Prostate gland (tissue), 2 donors: ENCODE data around the gene TMEM242.

Source experiments
- CTCF ChIP-seq, 4 experiments: fragments of 200-600 bp in 2 of 4; fragments of 450-650 bp in 2 of 4; sonication (generic) in 2 of 4; IDR thresholded peaks; 1 replicate in 3 of 4; 2 replicates in 1 of 4; pipeline ENCODE4 v1.5.1; 2016 to 2019; ENCODE audit warnings: antibody characterized with exemption in 4 of 4, mild to moderate bottlenecking in 2 of 4, moderate library complexity in 2 of 4
- POLR2A ChIP-seq: fragments of 450-650 bp; IDR thresholded peaks from one replicate; pipeline ENCODE4 v1.6.1; 2016; ENCODE audit warnings: antibody characterized with exemption, mild to moderate bottlenecking
- POLR2AphosphoS5 ChIP-seq: sonication (generic); formaldehyde crosslinking; IDR thresholded peaks from one replicate; pipeline ENCODE4 v1.6.1; 2017; ENCODE audit warnings: antibody characterized with exemption

GRCh38 chr6:157322792-157323254, 496 bp downstream of the TMEM242 start:
- TF ChIP-seq CTCF (IDR thresholded peaks at IDR 0.05) (no peak), POLR2A (no peak), POLR2AphosphoS5 (no peak)
